ENCODE results near the gene PSMB11. TPM values are rescaled to one million over a fixed set of nuclear protein-coding genes. Genes with fewer than 3 reads are reported as not detected.

The PSMB11 gene
- total and polyA plus RNA-seq, 2 experiments from 2014 or later = not detected

- 94% methylated on average over 9 of the region's 9 CpGs for WGBS (ENCODE audit: low lambda C conversion rate, missing lambda C conversion rate)
- H3K27ac ChIP-seq = no peak overlapping the region
- H3K4me3 ChIP-seq = no peak overlapping the region
- no peak overlapping the region for H2AFZ ChIP-seq
- H3K4me2 ChIP-seq = no peak overlapping the region
- DNase-seq (ENCODE audit: low spot score) = no peak
- H3K4me1 ChIP-seq (ENCODE audit: insufficient read depth) = peaks cover 10% of the 10 kb centered on the region
- TF ChIP-seq CTCF (IDR thresholded peaks at IDR 0.05; ENCODE audit: poor library complexity) (no peak), EZH2 (IDR thresholded peaks at IDR 0.05; ENCODE audit: borderline replicate concordance) (no peak), EZH2phosphoT487 (IDR thresholded peaks at IDR 0.05; ENCODE audit: low read depth, severe bottlenecking, unreplicated experiment) (no peak)
- no peaks in the 10 kb centered on the region for H3K36me3 ChIP-seq (replicated peaks; ENCODE audit: insufficient read depth, low read depth)
- no peaks in the 10 kb centered on the region for H3K79me2 ChIP-seq
- no peaks in the 10 kb centered on the region for H3K9me3 ChIP-seq (ENCODE audit: low read depth)
- no peaks in the 10 kb centered on the region for H4K20me1 ChIP-seq (ENCODE audit: insufficient read depth, poor library complexity, severe bottlenecking)
- no peaks in the 10 kb centered on the region for H3K27me3 ChIP-seq
- H3K9me2 ChIP-seq (replicated peaks; ENCODE audit: insufficient read depth) = no peaks in the 10 kb centered on the region
Observed at GRCh38 chr14:22995889-22996625, 46.0 kb upstream of the PSMB11 start.

- Histone ChIP-seq H3K27me3 (no peaks in the 10 kb centered on the region), H4K20me1 (ENCODE audit: insufficient read depth, poor library complexity, severe bottlenecking) (no peaks in the 10 kb centered on the region), H3K9me3 (ENCODE audit: low read depth) (no peaks in the 10 kb centered on the region), H3K27ac (peak overlapping the region; percentile 28), H3K9me2 (replicated peaks; ENCODE audit: insufficient read depth) (no peaks in the 10 kb centered on the region), H3K36me3 (replicated peaks; ENCODE audit: insufficient read depth, low read depth) (no peaks in the 10 kb centered on the region), H3K79me2 (no peaks in the 10 kb centered on the region), H3K4me1 (ENCODE audit: insufficient read depth) (peaks cover 10% of the 10 kb centered on the region), H2AFZ (no peak overlapping the region), H3K4me2 (no peak overlapping the region), H3K4me3 (no peak overlapping the region)
- TF ChIP-seq EZH2 (IDR thresholded peaks at IDR 0.05; ENCODE audit: borderline replicate concordance) (no peak), EZH2phosphoT487 (IDR thresholded peaks at IDR 0.05; ENCODE audit: low read depth, severe bottlenecking, unreplicated experiment) (no peak), CTCF (IDR thresholded peaks at IDR 0.05; ENCODE audit: poor library complexity) (no peak)
- 60% methylated on average over 11 of the region's 11 CpGs for WGBS (ENCODE audit: low lambda C conversion rate, missing lambda C conversion rate)
- DNase-seq (ENCODE audit: low spot score) = peak; percentile 29
Observed at GRCh38 chr14:22996768-22997654, 45.0 kb upstream of the PSMB11 start.

- Histone ChIP-seq H2AFZ (no peak overlapping the region), H3K36me3 (replicated peaks; ENCODE audit: insufficient read depth, low read depth) (no peaks in the 10 kb centered on the region), H3K4me3 (no peak overlapping the region), H3K9me3 (ENCODE audit: low read depth) (no peaks in the 10 kb centered on the region), H3K27me3 (no peaks in the 10 kb centered on the region), H3K4me1 (ENCODE audit: insufficient read depth) (peaks cover 10% of the 10 kb centered on the region), H3K27ac (peak overlapping the region; percentile 28), H4K20me1 (ENCODE audit: insufficient read depth, poor library complexity, severe bottlenecking) (no peaks in the 10 kb centered on the region), H3K79me2 (no peaks in the 10 kb centered on the region), H3K4me2 (no peak overlapping the region), H3K9me2 (replicated peaks; ENCODE audit: insufficient read depth) (no peaks in the 10 kb centered on the region)
- TF ChIP-seq EZH2 (IDR thresholded peaks at IDR 0.05; ENCODE audit: borderline replicate concordance) (no peak), CTCF (IDR thresholded peaks at IDR 0.05; ENCODE audit: poor library complexity) (no peak), EZH2phosphoT487 (IDR thresholded peaks at IDR 0.05; ENCODE audit: low read depth, severe bottlenecking, unreplicated experiment) (no peak)
- DNase-seq (ENCODE audit: low spot score) = no peak
- WGBS (ENCODE audit: low lambda C conversion rate, missing lambda C conversion rate) = 80% methylated on average over 9 of the region's 9 CpGs
Observed at GRCh38 chr14:22997676-22998323, 44.2 kb upstream of the PSMB11 start.

All from hepatocyte (in vitro differentiated cells).